HEK293T (cell line): ENCODE data around the gene SNCB.

Experiments
- CTCF ChIA-PET: fragments of 350-600 bp; formaldehyde crosslinking; extraction: SDS; loops from one replicate; lab custom pipeline; 2021; ENCODE audit warnings: antibody characterized with exemption, inconsistent platforms; lab: Yijun Ruan, JAX
- POLR2A ChIA-PET: fragments of 350-600 bp; formaldehyde crosslinking; extraction: SDS; loops from one replicate; lab custom pipeline; 2020; ENCODE audit warnings: antibody characterized with exemption, inconsistent platforms; lab: Yijun Ruan, JAX
- DNase-seq: peaks from one replicate; pipeline ENCODE4 v3.0.0; 2012; ENCODE audit warnings: mixed read lengths; ENCODE audit errors: extremely low spot score
- ARNT ChIP-seq: fragments of 450-650 bp; IDR thresholded peaks from 2 replicates; pipeline ENCODE4 v1.6.1; 2017; ENCODE audit warnings: mild to moderate bottlenecking
- BHLHE40 ChIP-seq: fragments of 450-650 bp; IDR thresholded peaks from 2 replicates; pipeline ENCODE4 v1.6.1; 2016; ENCODE audit warnings: mild to moderate bottlenecking, moderate library complexity, borderline replicate concordance
- CTBP1 ChIP-seq: fragments of 450-650 bp; IDR thresholded peaks from 2 replicates; pipeline ENCODE4 v1.6.1; 2016; ENCODE audit warnings: borderline replicate concordance
- ELF4 ChIP-seq: fragments of 450-650 bp; IDR thresholded peaks from 2 replicates; pipeline ENCODE4 v1.6.1; 2017; ENCODE audit warnings: antibody characterized with exemption
- FOXA1 ChIP-seq: fragments of 450-650 bp; IDR thresholded peaks from 2 replicates; pipeline ENCODE4 v1.6.1; 2016; ENCODE audit warnings: mild to moderate bottlenecking
- FOXK2 ChIP-seq: fragments of 450-650 bp; IDR thresholded peaks from 2 replicates; pipeline ENCODE4 v1.6.1; 2016; ENCODE audit warnings: mild to moderate bottlenecking
- FOXM1 ChIP-seq: fragments of 450-650 bp; IDR thresholded peaks from 2 replicates; pipeline ENCODE4 v1.6.1; 2017; ENCODE audit warnings: mild to moderate bottlenecking, borderline replicate concordance
- HDGF ChIP-seq: fragments of 450-650 bp; IDR thresholded peaks from 2 replicates; pipeline ENCODE4 v1.6.1; 2017; ENCODE audit warnings: antibody characterized with exemption, borderline replicate concordance
- L3MBTL2 ChIP-seq: fragments of 450-650 bp; conservative IDR thresholded peaks from 2 replicates; pipeline ENCODE4 v1.6.1; 2016; ENCODE audit warnings: mild to moderate bottlenecking
- LEF1 ChIP-seq: fragments of 450-650 bp; IDR thresholded peaks from 2 replicates; pipeline ENCODE4 v1.6.1; 2017; ENCODE audit warnings: mild to moderate bottlenecking, borderline replicate concordance
- NFRKB ChIP-seq: fragments of 450-650 bp; IDR thresholded peaks from 2 replicates; pipeline ENCODE4 v1.6.1; 2016; ENCODE audit warnings: mild to moderate bottlenecking, moderate library complexity
- SP1 ChIP-seq: fragments of 450-650 bp; IDR thresholded peaks from 2 replicates; pipeline ENCODE4 v1.6.1; 2017
- SUZ12 ChIP-seq: fragments of 450-650 bp; IDR thresholded peaks from 2 replicates; pipeline ENCODE4 v1.6.1; 2016; ENCODE audit warnings: mild to moderate bottlenecking
- TARDBP ChIP-seq: fragments of 450-650 bp; IDR thresholded peaks from 2 replicates; pipeline ENCODE4 v1.6.1; 2016
- ZNF384 ChIP-seq: fragments of 450-650 bp; IDR thresholded peaks from 2 replicates; pipeline ENCODE4 v1.6.1; 2016
- TF ChIP-seq, protein P1 (sequence below): fragments of 450-650 bp; IDR thresholded peaks from 2 replicates; pipeline ENCODE4 v1.6.1; 2016

Gene SNCB

DNA sequence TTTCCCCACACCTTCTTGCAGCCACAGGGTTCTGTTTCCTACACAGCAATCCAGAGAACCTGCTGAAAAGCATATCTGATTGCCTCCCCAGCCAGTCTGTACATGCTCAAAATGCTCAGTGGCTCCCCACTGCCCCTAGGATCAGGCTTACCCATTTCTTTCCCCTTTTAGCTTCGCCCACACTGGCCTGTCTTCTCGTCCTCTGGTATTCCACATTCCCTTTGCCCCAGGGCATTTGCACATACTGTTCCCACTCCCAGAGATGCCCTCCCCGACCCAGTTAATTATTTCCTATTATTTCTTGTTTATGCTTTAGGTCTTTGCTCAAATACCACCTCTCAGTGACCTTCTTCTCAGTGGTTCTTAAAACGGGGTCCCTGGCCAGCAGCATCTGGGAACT is 10.3 kb upstream of the SNCB start:
- DNase-seq = no peak
- TF ChIP-seq FOXK2 (no peak), FOXA1 (no peak), BHLHE40 (no peak), NFRKB (no peak), ARNT (no peak), ZNF384 (no peak), L3MBTL2 (no peak), HDGF (no peak), ELF4 (no peak)
- TF ChIP-seq, protein P1, sequence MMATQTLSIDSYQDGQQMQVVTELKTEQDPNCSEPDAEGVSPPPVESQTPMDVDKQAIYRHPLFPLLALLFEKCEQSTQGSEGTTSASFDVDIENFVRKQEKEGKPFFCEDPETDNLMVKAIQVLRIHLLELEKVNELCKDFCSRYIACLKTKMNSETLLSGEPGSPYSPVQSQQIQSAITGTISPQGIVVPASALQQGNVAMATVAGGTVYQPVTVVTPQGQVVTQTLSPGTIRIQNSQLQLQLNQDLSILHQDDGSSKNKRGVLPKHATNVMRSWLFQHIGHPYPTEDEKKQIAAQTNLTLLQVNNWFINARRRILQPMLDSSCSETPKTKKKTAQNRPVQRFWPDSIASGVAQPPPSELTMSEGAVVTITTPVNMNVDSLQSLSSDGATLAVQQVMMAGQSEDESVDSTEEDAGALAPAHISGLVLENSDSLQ = no peak
- ChIA-PET POLR2A (interaction anchor here (1.1 to 1.5 kb wide), 2 partner anchors 10 to 31 kb away, joined by 3 read pairs; partner anchors contain the start of genes EIF4E1B and SNCB), CTCF (interaction anchor here (1.2 kb wide), 1 partner anchor 10 kb away, joined by 3 read pairs; the partner anchor contains the start of genes EIF4E1B and SNCB)

DNA sequence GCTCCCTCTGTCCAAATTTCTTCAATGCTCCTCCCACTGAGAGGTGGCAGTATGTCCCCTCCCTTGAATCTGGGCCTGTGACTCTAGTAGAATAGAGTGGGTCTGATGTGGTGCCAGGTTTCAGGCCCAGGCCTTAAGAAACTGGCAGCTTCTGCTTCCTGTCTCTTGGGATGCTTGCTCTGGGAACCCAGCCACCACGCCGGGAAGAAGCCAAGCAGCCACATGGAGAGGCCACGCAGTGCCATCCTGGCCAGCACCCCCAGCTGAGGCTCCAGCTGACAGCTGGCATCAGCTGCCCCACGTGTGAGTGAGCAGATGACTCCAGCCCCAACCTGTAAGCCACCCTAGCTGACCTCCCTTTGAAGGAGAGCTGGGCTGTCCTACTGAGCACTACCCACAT is 9.6 kb upstream of the SNCB start:
- CTCF ChIA-PET = interaction anchor here (1.2 kb wide), 1 partner anchor 10 kb away, joined by 3 read pairs; the partner anchor contains the start of genes EIF4E1B and SNCB
- POLR2A ChIA-PET = interaction anchor here (1.1 to 1.5 kb wide), 2 partner anchors 10 to 31 kb away, joined by 3 read pairs; partner anchors contain the start of genes EIF4E1B and SNCB
- TF ChIP-seq ELF4 (no peak), SUZ12 (no peak), ZNF384 (no peak), FOXK2 (no peak), SP1 (no peak), ARNT (no peak), HDGF (no peak), FOXA1 (no peak), NFRKB (no peak), TARDBP (no peak), L3MBTL2 (no peak), CTBP1 (no peak), BHLHE40 (no peak), LEF1 (no peak), FOXM1 (no peak)
- TF ChIP-seq, protein P1 = no peak
- DNase-seq = no peak

DNA sequence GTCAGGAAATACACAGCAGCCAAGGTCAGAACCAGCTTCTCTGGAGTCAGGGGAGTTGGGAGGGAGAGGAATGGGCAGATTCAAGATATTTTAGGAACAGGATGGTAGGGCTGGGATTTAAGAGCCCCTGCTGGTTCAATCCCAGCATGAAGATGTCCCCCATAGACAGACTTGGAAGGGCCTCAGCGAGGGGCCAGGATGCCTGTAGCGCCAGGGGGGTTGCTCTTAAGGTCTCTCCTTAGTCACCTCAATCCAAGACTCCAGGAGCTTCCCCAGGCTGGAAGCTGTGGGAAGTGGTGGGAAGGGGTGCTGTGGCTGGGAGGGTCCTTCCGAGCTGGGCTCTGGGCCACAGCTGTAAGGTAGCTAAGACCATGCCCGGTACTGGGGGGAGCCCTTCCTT is 8.9 kb upstream of the SNCB start:
- no peak for TF ChIP-seq HDGF
- no peak for TF ChIP-seq FOXM1
- no peak for TF ChIP-seq BHLHE40
- no peak for TF ChIP-seq NFRKB
- TF ChIP-seq, protein P1 = no peak
- no peak for TF ChIP-seq CTBP1
- ChIA-PET CTCF (interaction anchor here (1.2 kb wide), 1 partner anchor 9 kb away, joined by 3 read pairs; the partner anchor contains the start of genes EIF4E1B and SNCB), POLR2A (no interaction called here)
- no peak for DNase-seq

DNA sequence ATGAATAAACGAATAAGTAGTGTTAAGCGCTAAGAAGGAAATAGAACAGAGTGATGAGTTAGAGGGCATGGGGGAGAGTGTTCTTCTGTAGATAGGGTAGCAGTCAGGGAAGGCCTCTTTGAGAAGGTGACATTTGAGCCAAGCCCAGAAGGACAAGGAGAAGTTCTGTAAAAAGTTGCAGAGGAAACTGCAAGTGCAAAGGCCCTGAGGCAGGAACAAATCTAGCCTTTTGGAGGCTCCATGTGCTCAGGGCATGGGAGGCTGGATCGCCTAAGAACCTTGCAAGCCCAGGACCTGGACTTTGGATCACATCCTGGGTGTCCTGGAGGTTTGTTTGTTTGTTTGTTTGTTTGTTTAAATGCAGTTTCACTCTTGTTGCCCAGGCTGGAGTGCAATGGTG is 8.1 kb upstream of the SNCB start:
- no peak for DNase-seq
- TF ChIP-seq, protein P1 = no peak
- TF ChIP-seq ELF4 (no peak), HDGF (no peak), TARDBP (no peak), FOXM1 (no peak), NFRKB (no peak), LEF1 (no peak), CTBP1 (no peak), FOXA1 (no peak)
- CTCF ChIA-PET = no interaction called here
- POLR2A ChIA-PET = no interaction called here

DNA sequence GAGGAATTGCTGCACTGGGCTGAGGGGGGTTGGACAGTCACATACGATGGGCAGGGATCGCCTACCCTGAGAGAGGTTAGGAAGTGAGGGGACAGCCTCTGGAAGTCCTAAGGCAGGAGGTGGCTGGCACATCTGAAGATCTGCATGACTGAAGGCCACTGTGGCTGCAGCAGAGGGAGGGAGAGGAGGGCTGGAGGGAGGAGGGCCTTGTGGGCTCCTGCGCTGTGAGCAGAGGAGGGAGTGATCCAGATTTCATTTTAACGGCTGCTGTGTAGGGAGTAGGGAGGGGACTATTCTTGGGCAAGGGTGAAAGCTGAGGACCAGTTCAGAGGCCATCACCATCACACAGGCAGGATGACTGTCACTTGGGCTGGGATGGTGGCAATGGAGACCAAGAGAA is 7.2 kb upstream of the SNCB start:
- TF ChIP-seq CTBP1 = no peak
- TF ChIP-seq FOXM1 = no peak
- TF ChIP-seq, protein P1 = no peak
- no peak for TF ChIP-seq SUZ12
- no peak for TF ChIP-seq L3MBTL2
- no peak for TF ChIP-seq LEF1
- no peak for TF ChIP-seq ARNT
- TF ChIP-seq BHLHE40 = no peak
- TF ChIP-seq NFRKB = no peak
- no peak for TF ChIP-seq TARDBP
- TF ChIP-seq FOXK2 = no peak
- TF ChIP-seq ZNF384 = no peak
- no peak for TF ChIP-seq HDGF
- TF ChIP-seq SP1 = no peak
- no peak for TF ChIP-seq FOXA1
- no peak for TF ChIP-seq ELF4
- DNase-seq = no peak
- ChIA-PET POLR2A (no interaction called here), CTCF (no interaction called here)
